Effector memory CD4-positive, alpha-beta T cell (primary cell): Measurements from ENCODE around the gene SLC49A4.

ENCODE experiments used
- DNase-seq, 3 donors: peaks; one replicate each; pipeline ENCODE4 v3.0.0-alpha.2; 2020
- H3K27ac ChIP-seq: 2 replicates; pipeline ENCODE4 v1.7.0; 2013; ENCODE audit warnings: mild to moderate bottlenecking, low read length, moderate library complexity; ENCODE audit not compliant: insufficient read depth, poor library complexity, severe bottlenecking
- H3K27me3 ChIP-seq: replicated peaks from 2 replicates; pipeline ENCODE4 v1.7.0; 2013; ENCODE audit warnings: mild to moderate bottlenecking, low read length; ENCODE audit not compliant: insufficient read depth, control insufficient read depth, poor library complexity, severe bottlenecking
- H3K36me3 ChIP-seq: 2 replicates; pipeline ENCODE4 v1.7.0; 2013; ENCODE audit warnings: mild to moderate bottlenecking, low read length, moderate library complexity; ENCODE audit not compliant: control insufficient read depth, insufficient read depth
- H3K4me1 ChIP-seq: 2 replicates; pipeline ENCODE4 v1.7.0; 2013; ENCODE audit warnings: low read length, mild to moderate bottlenecking; ENCODE audit not compliant: control insufficient read depth, insufficient read depth, poor library complexity, severe bottlenecking
- H3K4me3 ChIP-seq: 2 replicates; pipeline ENCODE4 v1.7.0; 2013; ENCODE audit warnings: low read length, low read depth, mild to moderate bottlenecking; ENCODE audit not compliant: insufficient read depth, poor library complexity, severe bottlenecking
- H3K9me3 ChIP-seq: 2 replicates; pipeline ENCODE4 v1.7.0; 2013; ENCODE audit warnings: mild to moderate bottlenecking, low read length, moderate library complexity; ENCODE audit not compliant: control insufficient read depth

SLC49A4 gene

GRCh38 chr3:122898298-122898697, 103.4 kb downstream of the SLC49A4 start:
- no peak for DNase-seq
- no peak overlapping the region for H3K27ac ChIP-seq

GRCh38 chr3:122902326-122902725, 107.5 kb downstream of the SLC49A4 start:
- no peaks in the 10 kb centered on the region for H3K27me3 ChIP-seq
- no peak overlapping the region for H3K27ac ChIP-seq
- no peaks in the 10 kb centered on the region for H3K9me3 ChIP-seq
- no peaks in the 10 kb centered on the region for H3K36me3 ChIP-seq
- DNase-seq: no peak
- no peak overlapping the region for H3K4me3 ChIP-seq
- no peaks in the 10 kb centered on the region for H3K4me1 ChIP-seq

More at GRCh38 chr3:122898298-122898697, 103.4 kb downstream of the SLC49A4 start:
- H3K36me3 ChIP-seq: no peaks in the 10 kb centered on the region
- H3K4me3 ChIP-seq: no peak overlapping the region
- H3K9me3 ChIP-seq: no peaks in the 10 kb centered on the region
- H3K4me1 ChIP-seq: no peaks in the 10 kb centered on the region
- no peaks in the 10 kb centered on the region for H3K27me3 ChIP-seq

- DNase-seq: no peak
- Histone ChIP-seq H3K27me3 (no peaks in the 10 kb centered on the region), H3K9me3 (no peaks in the 10 kb centered on the region), H3K4me1 (no peaks in the 10 kb centered on the region), H3K4me3 (no peak overlapping the region), H3K27ac (no peak overlapping the region), H3K36me3 (no peaks in the 10 kb centered on the region)
Observed at GRCh38 chr3:122903171-122903570, 108.3 kb downstream of the SLC49A4 start.

DNA sequence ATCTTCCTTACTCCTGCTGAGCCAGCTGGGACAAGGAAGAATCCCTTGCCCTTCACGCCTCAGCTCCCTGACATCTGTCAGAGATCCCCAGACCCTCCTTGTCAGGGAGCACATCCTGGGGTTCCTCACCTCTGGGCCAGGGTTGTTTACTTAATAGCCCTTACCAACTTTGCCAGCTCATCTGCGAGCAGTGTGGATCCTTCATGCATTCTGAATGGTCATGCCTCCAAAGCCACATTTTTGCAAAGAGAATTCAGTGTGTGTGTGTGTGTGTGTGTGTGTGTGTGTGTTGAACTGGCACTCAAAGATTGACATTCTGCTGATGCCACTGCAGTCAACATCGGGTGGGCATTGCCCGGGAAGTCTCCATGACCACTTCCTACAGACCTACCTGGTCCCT, 112.6 kb downstream of the SLC49A4 start:
- H3K9me3 ChIP-seq: no peaks in the 10 kb centered on the region

GRCh38 chr3:122908251-122908650, 113.4 kb downstream of the SLC49A4 start:
- Histone ChIP-seq H3K4me1 (no peaks in the 10 kb centered on the region), H3K27me3 (peaks cover 3% of the 10 kb centered on the region), H3K27ac (no peak overlapping the region), H3K9me3 (no peaks in the 10 kb centered on the region), H3K4me3 (no peak overlapping the region), H3K36me3 (no peaks in the 10 kb centered on the region)
- no peak for DNase-seq

More for the DNA sequence above, 112.6 kb downstream of the SLC49A4 start:
- Histone ChIP-seq H3K27me3 (peaks cover 3% of the 10 kb centered on the region), H3K27ac (no peak overlapping the region), H3K36me3 (no peaks in the 10 kb centered on the region), H3K4me3 (no peak overlapping the region), H3K4me1 (no peaks in the 10 kb centered on the region)
- no peak for DNase-seq

DNA sequence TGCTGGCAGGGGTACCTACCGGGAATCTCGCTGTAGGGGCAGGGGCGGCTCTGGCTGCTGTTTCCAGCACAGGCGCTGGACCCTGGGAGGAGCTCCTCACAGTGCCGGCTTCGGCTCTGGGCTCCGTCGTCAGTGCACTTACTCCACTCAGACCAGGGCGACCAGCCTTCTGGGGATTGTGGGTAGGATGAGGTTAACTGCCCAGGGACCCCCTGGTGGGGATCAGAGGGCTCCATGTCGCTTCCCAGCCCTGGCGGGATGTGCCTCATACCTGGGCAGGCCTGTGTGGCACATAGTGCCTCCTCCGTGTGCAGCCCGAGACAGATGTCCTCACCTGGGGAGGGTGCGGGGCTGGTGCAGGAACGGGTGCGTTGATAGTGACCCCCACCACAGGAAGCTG, 117.0 kb downstream of the SLC49A4 start:
- Histone ChIP-seq H3K27me3 (peaks cover 3% of the 10 kb centered on the region), H3K27ac (no peak overlapping the region), H3K9me3 (no peaks in the 10 kb centered on the region), H3K4me1 (peaks cover 3% of the 10 kb centered on the region), H3K4me3 (no peak overlapping the region), H3K36me3 (no peaks in the 10 kb centered on the region)
- DNase-seq: no peak

DNA sequence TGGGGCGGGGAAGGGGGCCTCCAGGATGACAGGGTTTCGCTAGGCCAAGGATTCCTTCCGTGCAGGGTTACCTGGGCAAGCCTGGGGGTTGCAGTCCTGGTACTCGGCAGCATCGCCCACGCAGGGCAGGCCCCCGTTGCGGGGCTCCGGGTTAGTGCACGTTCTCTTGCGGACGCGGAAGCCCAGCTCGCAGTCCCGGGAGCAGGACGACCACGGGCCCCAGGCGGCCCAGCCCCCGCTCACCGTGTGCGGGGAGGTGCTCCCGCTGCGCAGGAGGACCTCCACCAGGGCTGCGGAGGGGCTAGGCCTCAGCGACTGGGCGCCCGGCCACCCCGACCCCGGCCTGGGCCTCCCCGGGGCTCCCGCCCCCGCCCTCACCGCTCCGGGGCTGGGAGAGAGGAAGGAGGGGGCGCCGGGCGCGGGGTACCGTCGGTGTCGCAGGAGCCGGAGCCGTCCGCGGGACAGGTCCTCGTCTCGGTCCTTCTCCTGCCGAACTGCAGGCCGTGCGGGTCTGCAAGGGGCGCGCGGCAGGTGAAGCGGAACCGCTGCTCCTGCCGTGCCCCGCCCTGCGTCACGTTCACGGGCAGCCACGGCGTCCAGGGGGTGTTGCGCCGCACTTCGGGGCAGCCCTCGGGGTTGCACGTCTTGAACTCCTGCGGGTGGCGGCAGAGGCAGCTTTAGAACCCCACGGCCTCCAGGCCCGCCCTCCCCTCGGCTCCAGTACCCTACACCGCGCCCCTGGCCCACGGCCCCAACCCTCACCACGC, 118.1 kb downstream of the SLC49A4 start:
- no peaks in the 10 kb centered on the region for H3K9me3 ChIP-seq
- peaks cover 3% of the 10 kb centered on the region for H3K4me1 ChIP-seq
- H3K27me3 ChIP-seq: peaks cover 3% of the 10 kb centered on the region
- no peak overlapping the region for H3K27ac ChIP-seq
- H3K36me3 ChIP-seq: no peaks in the 10 kb centered on the region
- DNase-seq: no peak
- H3K4me3 ChIP-seq: peak overlapping the region; percentile 32

GRCh38 chr3:122913539-122914100, 118.8 kb downstream of the SLC49A4 start:
- H3K27ac ChIP-seq: no peak overlapping the region
- no peak for DNase-seq
- no peaks in the 10 kb centered on the region for H3K36me3 ChIP-seq
- no peak overlapping the region for H3K4me3 ChIP-seq
- H3K27me3 ChIP-seq: peaks cover 3% of the 10 kb centered on the region
- H3K9me3 ChIP-seq: no peaks in the 10 kb centered on the region
- peaks cover 3% of the 10 kb centered on the region for H3K4me1 ChIP-seq

- Histone ChIP-seq H3K9me3 (no peaks in the 10 kb centered on the region), H3K27me3 (peaks cover 3% of the 10 kb centered on the region), H3K36me3 (no peaks in the 10 kb centered on the region), H3K4me3 (no peak overlapping the region), H3K4me1 (peaks cover 3% of the 10 kb centered on the region), H3K27ac (no peak overlapping the region)
- DNase-seq: no peak
Observed at GRCh38 chr3:122915300-122916055, 120.6 kb downstream of the SLC49A4 start.

GRCh38 chr3:122916084-122916483, 121.2 kb downstream of the SLC49A4 start:
- peaks cover 3% of the 10 kb centered on the region for H3K4me1 ChIP-seq
- H3K27me3 ChIP-seq: peaks cover 3% of the 10 kb centered on the region
- no peaks in the 10 kb centered on the region for H3K36me3 ChIP-seq
- H3K27ac ChIP-seq: no peak overlapping the region
- no peaks in the 10 kb centered on the region for H3K9me3 ChIP-seq
- H3K4me3 ChIP-seq: no peak overlapping the region
- DNase-seq: no peak
